PC-9 (cell line): ENCODE data around the gene GRIA1.

Experiments
- CTCF ChIP-seq: fragments of 200-600 bp; sonication (generic); conservative IDR thresholded peaks from 2 replicates; pipeline ENCODE4 v1.6.1; 2017; ENCODE audit warnings: mixed run types, antibody characterized with exemption, mild to moderate bottlenecking, moderate library complexity
- EZH2 ChIP-seq: fragments of 200-600 bp; sonication (generic); IDR thresholded peaks from 2 replicates; pipeline ENCODE4 v1.8.0; 2017; ENCODE audit warnings: antibody characterized with exemption, low read depth

- TF ChIP-seq CTCF (no peak), EZH2 (no peak)
Measured at GRCh38 chr5:153565822-153566221, 75.4 kb downstream of the GRIA1 start.
